Measurements from ENCODE around the gene ENHO.

ENHO gene

DNA sequence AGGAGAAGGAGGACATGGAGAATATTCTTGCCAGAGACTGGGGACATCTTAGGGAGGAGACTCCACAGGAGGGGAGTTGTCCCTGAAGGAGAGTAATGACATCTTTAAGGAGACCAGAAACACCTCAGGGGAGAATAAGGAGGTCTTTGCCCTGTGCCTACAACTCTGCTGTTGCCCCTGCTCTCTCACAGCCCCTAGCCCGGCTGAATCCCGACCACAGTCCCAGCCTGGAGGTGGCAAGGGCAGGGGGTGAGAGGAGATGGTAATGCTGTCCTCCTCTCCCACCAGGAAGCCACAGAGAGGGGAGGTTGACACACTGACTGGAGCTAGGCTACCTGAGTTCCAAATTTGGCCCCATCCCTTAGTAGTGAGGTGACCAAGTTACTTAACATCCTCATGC, 30.2 kb upstream of the ENHO start:
- no peak overlapping the region for H2AFZ ChIP-seq (ENCODE audit: low read depth)
- H4K20me1 ChIP-seq (ENCODE audit: insufficient read depth) = no peaks in the 10 kb centered on the region
- H3K4me1 ChIP-seq (ENCODE audit: low read depth, poor library complexity, severe bottlenecking) = no peaks in the 10 kb centered on the region
- no peaks in the 10 kb centered on the region for H3K79me2 ChIP-seq (ENCODE audit: insufficient read depth, low read depth)
- no peak overlapping the region for H3K27ac ChIP-seq
- peaks cover 56% of the 10 kb centered on the region for H3K27me3 ChIP-seq (ENCODE audit: insufficient read depth, low read depth)
- TF ChIP-seq, protein P1, sequence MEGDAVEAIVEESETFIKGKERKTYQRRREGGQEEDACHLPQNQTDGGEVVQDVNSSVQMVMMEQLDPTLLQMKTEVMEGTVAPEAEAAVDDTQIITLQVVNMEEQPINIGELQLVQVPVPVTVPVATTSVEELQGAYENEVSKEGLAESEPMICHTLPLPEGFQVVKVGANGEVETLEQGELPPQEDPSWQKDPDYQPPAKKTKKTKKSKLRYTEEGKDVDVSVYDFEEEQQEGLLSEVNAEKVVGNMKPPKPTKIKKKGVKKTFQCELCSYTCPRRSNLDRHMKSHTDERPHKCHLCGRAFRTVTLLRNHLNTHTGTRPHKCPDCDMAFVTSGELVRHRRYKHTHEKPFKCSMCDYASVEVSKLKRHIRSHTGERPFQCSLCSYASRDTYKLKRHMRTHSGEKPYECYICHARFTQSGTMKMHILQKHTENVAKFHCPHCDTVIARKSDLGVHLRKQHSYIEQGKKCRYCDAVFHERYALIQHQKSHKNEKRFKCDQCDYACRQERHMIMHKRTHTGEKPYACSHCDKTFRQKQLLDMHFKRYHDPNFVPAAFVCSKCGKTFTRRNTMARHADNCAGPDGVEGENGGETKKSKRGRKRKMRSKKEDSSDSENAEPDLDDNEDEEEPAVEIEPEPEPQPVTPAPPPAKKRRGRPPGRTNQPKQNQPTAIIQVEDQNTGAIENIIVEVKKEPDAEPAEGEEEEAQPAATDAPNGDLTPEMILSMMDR (conservative IDR thresholded peaks at IDR 0.05; ENCODE audit: low read depth, low read length) = no peak
- no peak overlapping the region for H3K4me2 ChIP-seq
- no peaks in the 10 kb centered on the region for H3K36me3 ChIP-seq (ENCODE audit: insufficient read depth)
- no peak overlapping the region for H3K4me3 ChIP-seq (IDR thresholded peaks at IDR 0.05; ENCODE audit: insufficient read depth, low read depth, low read length)
- H3K9ac ChIP-seq = no peak overlapping the region

DNA sequence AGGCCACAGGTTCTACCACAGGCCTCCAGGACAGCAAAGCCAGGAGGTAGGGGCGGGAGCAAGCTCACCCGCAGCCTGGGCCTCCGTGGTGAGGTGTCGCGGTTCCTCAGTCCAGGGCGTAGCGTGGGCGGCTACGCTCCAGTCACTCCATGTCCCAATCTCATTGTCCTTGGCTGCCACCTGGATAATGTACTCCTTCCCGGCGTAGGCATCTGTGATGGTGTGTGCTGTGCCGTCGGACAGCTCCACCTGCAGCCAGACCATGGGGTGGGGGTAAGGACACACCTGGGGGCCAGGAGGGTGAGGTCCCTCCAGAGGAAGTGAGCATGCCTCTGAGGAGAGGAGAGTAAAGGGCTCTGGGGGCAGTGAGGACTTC, 29.8 kb upstream of the ENHO start:
- Histone ChIP-seq H3K27me3 (ENCODE audit: insufficient read depth, low read depth) (peaks cover 57% of the 10 kb centered on the region), H3K9ac (no peak overlapping the region), H3K79me2 (ENCODE audit: insufficient read depth, low read depth) (no peaks in the 10 kb centered on the region), H3K4me2 (no peak overlapping the region), H4K20me1 (ENCODE audit: insufficient read depth) (no peaks in the 10 kb centered on the region), H3K4me1 (ENCODE audit: low read depth, poor library complexity, severe bottlenecking) (no peaks in the 10 kb centered on the region), H3K36me3 (ENCODE audit: insufficient read depth) (no peaks in the 10 kb centered on the region), H3K27ac (no peak overlapping the region), H2AFZ (ENCODE audit: low read depth) (no peak overlapping the region), H3K4me3 (IDR thresholded peaks at IDR 0.05; ENCODE audit: insufficient read depth, low read depth, low read length) (no peak overlapping the region)
- TF ChIP-seq, protein P1 (conservative IDR thresholded peaks at IDR 0.05; ENCODE audit: low read depth, low read length) = no peak

DNA sequence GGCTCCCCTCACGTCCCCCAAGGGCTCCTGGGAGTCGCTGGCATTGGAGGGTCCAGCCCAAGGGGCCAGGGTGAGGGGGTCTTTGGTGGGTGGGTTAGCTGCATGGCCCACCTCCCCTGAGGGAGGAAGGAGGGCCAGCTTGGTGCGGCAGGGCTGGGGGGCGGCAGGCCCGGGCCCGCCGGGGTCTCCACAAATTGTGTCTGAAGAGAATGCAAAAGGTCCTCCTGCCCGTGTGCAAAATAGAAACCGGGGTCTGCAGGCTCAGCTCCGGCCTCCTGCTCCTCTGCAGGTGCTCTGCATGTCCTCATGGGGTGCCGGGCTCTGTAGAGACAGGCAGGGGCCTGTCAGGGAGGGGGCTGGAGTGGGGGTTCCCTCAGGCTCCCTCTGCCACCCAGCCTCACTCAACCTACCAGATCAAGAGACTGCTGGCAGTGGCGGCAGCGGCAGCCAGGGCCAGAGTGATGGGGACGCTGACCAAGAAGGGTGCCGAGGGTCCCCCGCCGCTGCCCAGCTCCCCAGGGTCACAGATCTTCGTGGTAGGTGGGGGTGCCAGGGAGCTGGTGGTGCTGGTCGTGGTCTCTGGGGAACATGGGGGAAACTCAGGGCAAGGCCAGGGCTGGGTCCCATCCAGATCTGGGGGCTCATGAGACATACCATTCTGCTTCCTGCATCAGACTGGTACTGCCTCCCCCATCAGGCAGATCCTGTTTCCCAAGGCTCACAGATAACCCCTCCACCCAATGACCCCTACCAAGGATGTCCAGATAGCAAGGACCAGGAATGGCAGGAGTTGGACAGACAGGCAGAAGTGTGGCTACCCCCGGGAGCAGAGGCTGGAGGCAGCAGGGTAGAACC, 29.2 kb upstream of the ENHO start:
- Histone ChIP-seq H3K27ac (no peak overlapping the region), H2AFZ (ENCODE audit: low read depth) (no peak overlapping the region), H3K9ac (no peak overlapping the region), H3K4me3 (IDR thresholded peaks at IDR 0.05; ENCODE audit: insufficient read depth, low read depth, low read length) (no peak overlapping the region), H3K4me2 (no peak overlapping the region), H3K27me3 (ENCODE audit: insufficient read depth, low read depth) (peaks cover 57% of the 10 kb centered on the region), H3K79me2 (ENCODE audit: insufficient read depth, low read depth) (no peaks in the 10 kb centered on the region), H3K36me3 (ENCODE audit: insufficient read depth) (no peaks in the 10 kb centered on the region), H4K20me1 (ENCODE audit: insufficient read depth) (no peaks in the 10 kb centered on the region), H3K4me1 (ENCODE audit: low read depth, poor library complexity, severe bottlenecking) (no peaks in the 10 kb centered on the region)
- TF ChIP-seq, protein P1 (conservative IDR thresholded peaks at IDR 0.05; ENCODE audit: low read depth, low read length) = no peak

DNA sequence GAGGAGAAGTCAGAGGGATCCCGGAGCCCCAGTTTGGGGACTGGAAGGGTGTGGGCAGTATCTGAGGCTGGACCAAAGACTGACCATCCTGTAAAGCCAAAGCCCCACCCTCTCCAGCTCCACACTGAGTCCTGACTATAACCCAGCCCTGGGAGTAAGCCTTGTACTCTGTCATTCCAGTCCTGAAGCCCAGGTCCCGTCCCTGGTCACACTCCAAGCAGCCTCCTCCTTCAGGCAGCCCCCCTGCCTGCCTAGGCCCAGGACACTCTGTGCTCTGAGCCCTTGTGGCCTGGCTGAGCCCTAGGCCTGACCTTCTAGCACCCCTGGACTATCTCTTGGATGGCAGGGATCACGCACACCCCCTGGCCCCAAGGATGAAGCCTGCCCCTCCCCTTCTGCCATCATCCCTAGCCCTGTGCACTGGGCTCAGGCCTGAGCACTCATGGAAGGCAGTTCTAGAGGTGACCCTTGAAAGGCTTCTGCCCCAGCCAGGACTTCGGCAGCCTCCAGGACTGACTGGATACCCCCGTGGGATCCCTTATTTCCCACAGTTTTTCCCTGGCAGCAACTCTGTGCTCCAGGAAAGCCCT, 28.0 kb upstream of the ENHO start:
- Histone ChIP-seq H3K4me1 (ENCODE audit: low read depth, poor library complexity, severe bottlenecking) (no peaks in the 10 kb centered on the region), H3K27ac (no peak overlapping the region), H3K9ac (no peak overlapping the region), H4K20me1 (ENCODE audit: insufficient read depth) (no peaks in the 10 kb centered on the region), H3K79me2 (ENCODE audit: insufficient read depth, low read depth) (no peaks in the 10 kb centered on the region), H3K36me3 (ENCODE audit: insufficient read depth) (no peaks in the 10 kb centered on the region), H3K4me3 (IDR thresholded peaks at IDR 0.05; ENCODE audit: insufficient read depth, low read depth, low read length) (no peak overlapping the region), H2AFZ (ENCODE audit: low read depth) (no peak overlapping the region), H3K27me3 (ENCODE audit: insufficient read depth, low read depth) (peaks cover 48% of the 10 kb centered on the region), H3K4me2 (no peak overlapping the region)
- TF ChIP-seq, protein P1 (conservative IDR thresholded peaks at IDR 0.05; ENCODE audit: low read depth, low read length) = no peak
